ENCODE data around the gene XPNPEP1. TPM values are rescaled to one million over a fixed set of nuclear protein-coding genes. Genes with fewer than 3 reads are reported as not detected.

The XPNPEP1 gene
- polyA plus RNA-seq, 3 donors from 2014 or later = 36.4 to 71.7 (median 57.7) TPM

GRCh38 chr10:109940117-109940516 lies 16.8 kb upstream of the XPNPEP1 start:
- DNase-seq = no peak
- no peaks in the 10 kb centered on the region for H3K36me3 Mint-ChIP-seq
- H3K4me1 Mint-ChIP-seq = peaks cover 28 to 31% of the 10 kb centered on the region in 2 donors
- peaks cover 3 to 7% (median 4%) of the 10 kb centered on the region in 3 donors for H3K27me3 Mint-ChIP-seq (ENCODE audit: low read depth in 3 of 3)
- no peak overlapping the region for H3K4me3 Mint-ChIP-seq
- H3K27ac Mint-ChIP-seq = peak overlapping the region in 1 of 6 donors; percentile 49
- H3K9me3 Mint-ChIP-seq = no peaks in the 10 kb centered on the region

GRCh38 chr10:109939315-109939961 lies 16.1 kb upstream of the XPNPEP1 start:
- peaks cover 3 to 7% (median 4%) of the 10 kb centered on the region in 3 donors for H3K27me3 Mint-ChIP-seq (ENCODE audit: low read depth in 3 of 3)
- peaks cover 30 to 31% of the 10 kb centered on the region in 2 donors for H3K4me1 Mint-ChIP-seq
- H3K4me3 Mint-ChIP-seq = no peak overlapping the region
- H3K9me3 Mint-ChIP-seq = no peaks in the 10 kb centered on the region
- no peak overlapping the region for H3K27ac Mint-ChIP-seq
- no peak for DNase-seq
- no peaks in the 10 kb centered on the region for H3K36me3 Mint-ChIP-seq

- Mint-ChIP-seq H3K27ac (peak overlapping the region in 1 of 6 donors; percentile 67), H3K4me3 (no peak overlapping the region)
Observed at GRCh38 chr10:109937460-109938065, 14.3 kb upstream of the XPNPEP1 start.

GRCh38 chr10:109934958-109935793 lies 11.9 kb upstream of the XPNPEP1 start:
- H3K4me3 Mint-ChIP-seq = peak overlapping the region; percentile 58 to 76 (median 68)

More at GRCh38 chr10:109937460-109938065, 14.3 kb upstream of the XPNPEP1 start:
- Mint-ChIP-seq H3K4me1 (peaks cover 40 to 45% of the 10 kb centered on the region in 2 donors), H3K9me3 (no peaks in the 10 kb centered on the region), H3K36me3 (no peaks in the 10 kb centered on the region), H3K27me3 (ENCODE audit: low read depth in 3 of 3) (peaks cover 0 to 7% (median 6%) of the 10 kb centered on the region in 3 donors)
- no peak for DNase-seq

GRCh38 chr10:109933984-109934565 lies 10.8 kb upstream of the XPNPEP1 start:
- Mint-ChIP-seq H3K4me1 (peaks cover 38 to 51% of the 10 kb centered on the region in 2 donors), H3K27ac (peak overlapping the region; percentile 78 to 94 (median 91)), H3K27me3 (ENCODE audit: low read depth in 3 of 3) (peaks cover 0 to 6% (median 3%) of the 10 kb centered on the region in 3 donors), H3K9me3 (no peaks in the 10 kb centered on the region), H3K4me3 (peak overlapping the region; percentile 58 to 76 (median 68)), H3K36me3 (no peaks in the 10 kb centered on the region)
- DNase-seq = peak; percentile 72 to 84 (median 75)

More at GRCh38 chr10:109934958-109935793, 11.9 kb upstream of the XPNPEP1 start:
- no peak for DNase-seq
- no peaks in the 10 kb centered on the region for H3K36me3 Mint-ChIP-seq
- H3K9me3 Mint-ChIP-seq = no peaks in the 10 kb centered on the region
- peak overlapping the region; percentile 78 to 94 (median 91) for H3K27ac Mint-ChIP-seq
- H3K4me1 Mint-ChIP-seq = peaks cover 38 to 51% of the 10 kb centered on the region in 2 donors
- H3K27me3 Mint-ChIP-seq (ENCODE audit: low read depth in 3 of 3) = peaks cover 3 to 6% (median 3%) of the 10 kb centered on the region in 3 donors

- no peaks in the 10 kb centered on the region for H3K36me3 Mint-ChIP-seq
- no peak for DNase-seq
- peak overlapping the region in 1 of 5 donors; percentile 10 for H3K4me3 Mint-ChIP-seq
- peaks cover 38 to 51% of the 10 kb centered on the region in 2 donors for H3K4me1 Mint-ChIP-seq
- H3K9me3 Mint-ChIP-seq = no peaks in the 10 kb centered on the region
- peak overlapping the region; percentile 15 to 94 (median 84) for H3K27ac Mint-ChIP-seq
- peaks cover 0 to 6% (median 3%) of the 10 kb centered on the region in 3 donors for H3K27me3 Mint-ChIP-seq (ENCODE audit: low read depth in 3 of 3)
Observed at GRCh38 chr10:109932968-109933367, 9.7 kb upstream of the XPNPEP1 start.

- DNase-seq = no peak
- peaks cover 38 to 50% of the 10 kb centered on the region in 2 donors for H3K4me1 Mint-ChIP-seq
- no peaks in the 10 kb centered on the region for H3K9me3 Mint-ChIP-seq
- peak overlapping the region in 1 of 6 donors; percentile 92 for H3K27ac Mint-ChIP-seq
- no peaks in the 10 kb centered on the region for H3K36me3 Mint-ChIP-seq
- H3K4me3 Mint-ChIP-seq = no peak overlapping the region
- H3K27me3 Mint-ChIP-seq (ENCODE audit: low read depth in 3 of 3) = peaks cover 0 to 6% (median 3%) of the 10 kb centered on the region in 3 donors
Observed at GRCh38 chr10:109932391-109932790, 9.1 kb upstream of the XPNPEP1 start.

- DNase-seq = no peak
- H3K9me3 Mint-ChIP-seq = no peaks in the 10 kb centered on the region
- peaks cover 35 to 42% of the 10 kb centered on the region in 2 donors for H3K4me1 Mint-ChIP-seq
- no peak overlapping the region for H3K4me3 Mint-ChIP-seq
- H3K27me3 Mint-ChIP-seq (ENCODE audit: low read depth in 3 of 3) = peaks cover 0 to 3% (median 2%) of the 10 kb centered on the region in 3 donors
- peak overlapping the region in 1 of 6 donors; percentile 24 for H3K27ac Mint-ChIP-seq
- H3K36me3 Mint-ChIP-seq = no peaks in the 10 kb centered on the region
Observed at GRCh38 chr10:109931163-109931562, 7.9 kb upstream of the XPNPEP1 start.

- H3K27ac Mint-ChIP-seq = no peak overlapping the region
- peaks cover 0 to 6% (median 3%) of the 10 kb centered on the region in 3 donors for H3K27me3 Mint-ChIP-seq (ENCODE audit: low read depth in 3 of 3)
- no peak for DNase-seq
- no peaks in the 10 kb centered on the region for H3K36me3 Mint-ChIP-seq
- H3K4me1 Mint-ChIP-seq = peaks cover 20 to 28% of the 10 kb centered on the region in 2 donors
- H3K4me3 Mint-ChIP-seq = no peak overlapping the region
- no peaks in the 10 kb centered on the region for H3K9me3 Mint-ChIP-seq
Observed at GRCh38 chr10:109929501-109930219, 6.3 kb upstream of the XPNPEP1 start.

GRCh38 chr10:109928475-109928891 lies 5.2 kb upstream of the XPNPEP1 start:
- peaks cover 3 to 11% (median 6%) of the 10 kb centered on the region in 3 donors for H3K27me3 Mint-ChIP-seq (ENCODE audit: low read depth in 3 of 3)
- no peak overlapping the region for H3K4me3 Mint-ChIP-seq
- no peaks in the 10 kb centered on the region for H3K9me3 Mint-ChIP-seq
- no peaks in the 10 kb centered on the region for H3K36me3 Mint-ChIP-seq
- DNase-seq = no peak
- no peak overlapping the region for H3K27ac Mint-ChIP-seq
- peaks cover 20 to 27% of the 10 kb centered on the region in 2 donors for H3K4me1 Mint-ChIP-seq

GRCh38 chr10:109926825-109927224 lies 3.5 kb upstream of the XPNPEP1 start:
- peak overlapping the region in 1 of 5 donors; percentile 19 for H3K4me3 Mint-ChIP-seq
- DNase-seq = no peak
- no peaks in the 10 kb centered on the region for H3K9me3 Mint-ChIP-seq
- H3K27ac Mint-ChIP-seq = peak overlapping the region in 1 of 6 donors; percentile 54
- peaks cover 3 to 18% (median 12%) of the 10 kb centered on the region in 3 donors for H3K27me3 Mint-ChIP-seq (ENCODE audit: low read depth in 3 of 3)
- no peaks in the 10 kb centered on the region for H3K36me3 Mint-ChIP-seq
- H3K4me1 Mint-ChIP-seq = peaks cover 22 to 23% of the 10 kb centered on the region in 2 donors

GRCh38 chr10:109926061-109926745 lies 2.9 kb upstream of the XPNPEP1 start:
- Mint-ChIP-seq H3K4me1 (peaks cover 28 to 29% of the 10 kb centered on the region in 2 donors), H3K36me3 (no peaks in the 10 kb centered on the region), H3K27me3 (ENCODE audit: low read depth in 3 of 3) (peaks cover 0 to 18% (median 12%) of the 10 kb centered on the region in 3 donors), H3K9me3 (no peaks in the 10 kb centered on the region), H3K4me3 (no peak overlapping the region), H3K27ac (no peak overlapping the region)
- no peak for DNase-seq
